ENCODE measurements around the gene NOXO1. TPM values are rescaled to one million over a fixed set of nuclear protein-coding genes. Genes with fewer than 3 reads are reported as not detected.

The NOXO1 gene
- polyA plus RNA-seq, 3 donors, result 0.09 TPM; not detected in 2

DNA sequence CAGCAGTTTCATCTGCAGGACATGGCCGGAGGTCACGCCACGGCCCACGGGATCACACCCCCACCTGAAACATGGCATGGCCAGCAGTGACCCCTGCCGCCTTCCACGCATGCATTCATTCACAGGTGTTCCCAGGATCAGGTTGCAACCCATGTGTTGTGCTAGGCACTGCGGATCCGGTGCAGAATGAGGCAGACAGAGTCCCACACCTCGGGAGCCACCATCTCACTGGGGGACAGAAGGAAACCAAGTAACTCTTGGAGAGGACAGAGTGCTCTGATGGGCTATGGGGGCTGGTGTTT, 33.9 kb downstream of the NOXO1 start:
- Mint-ChIP-seq H3K9me3 (no peaks in the 10 kb centered on the region), H3K27ac (no peak overlapping the region), H3K4me1 (peaks cover 10% of the 10 kb centered on the region), H3K4me3 (no peak overlapping the region), H3K27me3 (ENCODE audit: low read depth in 3 of 3) (peaks cover 2 to 6% (median 4%) of the 10 kb centered on the region in 3 donors), H3K36me3 (no peaks in the 10 kb centered on the region)
- Histone ChIP-seq H3K4me2 (replicated peaks; ENCODE audit: extremely low read depth, low read length, poor library complexity, severe bottlenecking) (no peak overlapping the region), H3K79me2 (ENCODE audit: insufficient read depth, low read length) (peaks cover 8% of the 10 kb centered on the region), H4K20me1 (ENCODE audit: insufficient read depth, low read length) (peaks cover 5% of the 10 kb centered on the region), H3K4me1 (ENCODE audit: control insufficient read depth in 1 of 2, insufficient read depth in 2 of 2, low read length in 2 of 2) (peaks cover 10 to 18% of the 10 kb centered on the region in 2 donors), H3K4me3 (replicated peaks in 1 of 3; ENCODE audit: low read depth in 2 of 3, low read length in 3 of 3) (no peak overlapping the region), H3K36me3 (replicated peaks in 1 of 2; ENCODE audit: control insufficient read depth in 1 of 2, insufficient read depth in 2 of 2, low read length in 2 of 2) (no peaks in the 10 kb centered on the region), H3K27me3 (ENCODE audit: control insufficient read depth in 2 of 2, insufficient read depth in 2 of 2, low read length in 2 of 2) (no peaks in the 10 kb centered on the region), H3K9ac (ENCODE audit: insufficient read depth, low read length, poor library complexity, severe bottlenecking) (no peak overlapping the region), H3K9me3 (replicated peaks in 1 of 2; ENCODE audit: control insufficient read depth in 1 of 2, insufficient read depth in 1 of 2, low read length in 2 of 2) (no peaks in the 10 kb centered on the region), H2AFZ (ENCODE audit: insufficient read depth, low read depth, low read length, poor library complexity, severe bottlenecking) (no peak overlapping the region), H3K27ac (ENCODE audit: low read depth in 1 of 2, low read length in 2 of 2) (no peak overlapping the region)
- WGBS (ENCODE audit: insufficient coverage), result 94% methylated on average over 9 of the region's 9 CpGs
- intact Hi-C loops (cut with micrococcal nuclease), result loop anchor here in 1 of 2 donors (10.0 kb wide), 1 partner anchor 207 kb away; the partner anchor contains the start of gene TRAF7
- TF ChIP-seq, protein P1, sequence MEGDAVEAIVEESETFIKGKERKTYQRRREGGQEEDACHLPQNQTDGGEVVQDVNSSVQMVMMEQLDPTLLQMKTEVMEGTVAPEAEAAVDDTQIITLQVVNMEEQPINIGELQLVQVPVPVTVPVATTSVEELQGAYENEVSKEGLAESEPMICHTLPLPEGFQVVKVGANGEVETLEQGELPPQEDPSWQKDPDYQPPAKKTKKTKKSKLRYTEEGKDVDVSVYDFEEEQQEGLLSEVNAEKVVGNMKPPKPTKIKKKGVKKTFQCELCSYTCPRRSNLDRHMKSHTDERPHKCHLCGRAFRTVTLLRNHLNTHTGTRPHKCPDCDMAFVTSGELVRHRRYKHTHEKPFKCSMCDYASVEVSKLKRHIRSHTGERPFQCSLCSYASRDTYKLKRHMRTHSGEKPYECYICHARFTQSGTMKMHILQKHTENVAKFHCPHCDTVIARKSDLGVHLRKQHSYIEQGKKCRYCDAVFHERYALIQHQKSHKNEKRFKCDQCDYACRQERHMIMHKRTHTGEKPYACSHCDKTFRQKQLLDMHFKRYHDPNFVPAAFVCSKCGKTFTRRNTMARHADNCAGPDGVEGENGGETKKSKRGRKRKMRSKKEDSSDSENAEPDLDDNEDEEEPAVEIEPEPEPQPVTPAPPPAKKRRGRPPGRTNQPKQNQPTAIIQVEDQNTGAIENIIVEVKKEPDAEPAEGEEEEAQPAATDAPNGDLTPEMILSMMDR (IDR thresholded peaks at IDR 0.05), result no peak
- no peak for DNase-seq

GRCh38 chr16:1946495-1947368, 34.5 kb downstream of the NOXO1 start:
- Mint-ChIP-seq H3K4me1 (peaks cover 16% of the 10 kb centered on the region), H3K27me3 (ENCODE audit: low read depth in 3 of 3) (peaks cover 2 to 4% (median 2%) of the 10 kb centered on the region in 3 donors), H3K9me3 (no peaks in the 10 kb centered on the region), H3K4me3 (no peak overlapping the region), H3K36me3 (no peaks in the 10 kb centered on the region), H3K27ac (no peak overlapping the region)
- 90% methylated on average over 37 of the region's 38 CpGs for WGBS (ENCODE audit: insufficient coverage)
- H3K4me3 ChIP-seq (replicated peaks in 1 of 3; ENCODE audit: low read depth in 2 of 3, low read length in 3 of 3), result no peak overlapping the region
- H3K27ac ChIP-seq (ENCODE audit: low read depth in 1 of 2, low read length in 2 of 2), result no peak overlapping the region
- no peak overlapping the region for H3K4me2 ChIP-seq (replicated peaks; ENCODE audit: extremely low read depth, low read length, poor library complexity, severe bottlenecking)
- H2AFZ ChIP-seq (ENCODE audit: insufficient read depth, low read depth, low read length, poor library complexity, severe bottlenecking), result no peak overlapping the region
- H3K4me1 ChIP-seq (ENCODE audit: control insufficient read depth in 1 of 2, insufficient read depth in 2 of 2, low read length in 2 of 2), result peaks cover 16 to 24% of the 10 kb centered on the region in 2 donors
- H3K9me3 ChIP-seq (replicated peaks in 1 of 2; ENCODE audit: control insufficient read depth in 1 of 2, insufficient read depth in 1 of 2, low read length in 2 of 2), result no peaks in the 10 kb centered on the region
- TF ChIP-seq, protein P1 (IDR thresholded peaks at IDR 0.05), result no peak
- no peak overlapping the region for H3K9ac ChIP-seq (ENCODE audit: insufficient read depth, low read length, poor library complexity, severe bottlenecking)
- H4K20me1 ChIP-seq (ENCODE audit: insufficient read depth, low read length), result peaks cover 10% of the 10 kb centered on the region
- no peaks in the 10 kb centered on the region for H3K36me3 ChIP-seq (replicated peaks in 1 of 2; ENCODE audit: control insufficient read depth in 1 of 2, insufficient read depth in 2 of 2, low read length in 2 of 2)
- H3K27me3 ChIP-seq (ENCODE audit: control insufficient read depth in 2 of 2, insufficient read depth in 2 of 2, low read length in 2 of 2), result no peaks in the 10 kb centered on the region
- H3K79me2 ChIP-seq (ENCODE audit: insufficient read depth, low read length), result peaks cover 14% of the 10 kb centered on the region
- no peak for DNase-seq
- intact Hi-C loops (cut with micrococcal nuclease), result loop anchor here in 1 of 2 donors (10.0 kb wide), 1 partner anchor 208 kb away; the partner anchor contains the start of gene TRAF7
